GM20431 (cell line): ENCODE results near the gene TMEM45A.
"Not testable (repeated sequence)": the region's sequence is repeated elsewhere in the genome, so short reads cannot be mapped to it uniquely, and the experiment has no call there.

ENCODE experiments used
- in situ Hi-C: fragments of 300-500 bp; cut with MseI, MboI; formaldehyde crosslinking; loops from one replicate; pipeline ENCODE4 v1.15.0; 2020; ENCODE audit warnings: low sequenced_read_pairs; ENCODE audit not compliant: unreplicated experiment

TMEM45A gene

DNA sequence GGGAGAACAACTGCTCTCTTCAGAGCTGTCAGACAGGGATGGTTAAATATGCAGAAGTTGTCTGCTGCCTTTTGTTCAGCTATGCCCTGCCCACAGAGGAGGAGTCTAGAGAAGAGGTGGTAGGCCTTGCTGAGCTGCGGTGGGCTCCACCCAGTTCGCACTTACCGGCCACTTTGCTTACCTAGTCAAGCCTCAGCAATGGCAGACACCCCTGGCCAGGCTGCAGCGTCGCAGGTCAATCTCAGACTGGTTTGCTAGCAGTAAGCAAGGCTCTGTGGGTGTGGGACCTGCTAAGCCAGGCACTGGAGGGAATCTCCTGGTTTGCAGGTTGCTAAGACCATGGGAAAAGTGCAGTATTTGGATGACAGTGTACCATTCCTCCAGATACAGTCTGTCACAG is 12.3 kb upstream of the TMEM45A start:
- in situ Hi-C loops, result no loop called here

DNA sequence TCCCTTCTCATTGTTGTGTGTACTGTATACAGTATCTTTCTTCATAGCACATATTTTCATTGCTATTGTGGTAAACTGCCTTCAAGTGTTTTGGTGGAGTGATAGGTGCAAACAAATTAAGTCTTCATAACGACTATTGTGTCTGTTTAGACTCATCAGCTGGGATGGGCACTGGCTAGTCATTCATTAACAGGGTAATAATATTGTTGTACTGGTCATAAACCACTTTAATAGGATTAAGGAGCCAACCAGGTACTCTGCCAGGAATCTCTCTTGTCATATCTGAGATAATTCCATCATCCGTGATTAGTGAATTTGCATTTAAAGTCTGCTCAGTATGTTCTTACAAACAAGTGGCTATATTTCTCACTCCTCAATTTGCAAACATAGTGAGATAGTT is 10.2 kb upstream of the TMEM45A start:
- in situ Hi-C loops, result no loop called here

DNA sequence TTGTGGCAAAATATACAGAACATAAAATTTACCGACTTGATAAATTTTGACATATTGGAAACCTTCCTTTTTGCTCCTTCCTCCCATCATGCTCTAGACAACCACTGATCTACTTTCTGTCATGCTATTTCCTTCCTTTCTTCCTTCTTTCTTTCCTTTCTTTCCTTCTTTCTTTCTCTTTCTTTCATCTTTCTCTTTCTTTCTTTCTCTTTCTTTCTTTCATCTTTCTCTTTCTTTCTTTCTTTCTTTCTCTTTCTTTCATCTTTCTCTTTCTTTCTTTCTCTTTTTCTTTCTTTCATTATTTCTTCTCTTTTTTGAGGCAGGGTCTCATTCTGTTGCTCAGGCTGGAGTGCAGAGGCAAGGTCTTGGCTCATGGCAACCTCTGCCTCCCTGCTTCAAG is 8.9 kb upstream of the TMEM45A start:
- in situ Hi-C loops, result no loop called here

DNA sequence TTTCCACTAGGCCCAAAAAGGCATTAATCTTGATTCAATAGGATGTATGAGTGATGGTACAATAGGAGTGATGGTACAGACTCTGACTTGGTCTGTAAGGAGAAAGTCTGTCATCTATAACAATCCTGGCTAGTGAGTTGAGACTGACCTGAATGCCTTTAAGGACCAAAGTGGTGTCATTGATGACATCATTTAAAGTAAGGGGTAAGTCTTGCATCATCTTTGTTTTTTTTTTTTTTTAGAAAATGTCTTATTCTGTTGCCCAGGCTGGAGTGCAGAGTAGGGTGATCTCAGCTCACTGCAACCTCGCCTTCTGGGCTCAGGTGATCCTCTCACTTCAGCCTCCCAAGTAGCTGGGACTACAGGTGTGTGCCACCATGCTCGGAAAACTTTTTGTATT is 5.6 kb upstream of the TMEM45A start:
- in situ Hi-C loops, result no loop called here

DNA sequence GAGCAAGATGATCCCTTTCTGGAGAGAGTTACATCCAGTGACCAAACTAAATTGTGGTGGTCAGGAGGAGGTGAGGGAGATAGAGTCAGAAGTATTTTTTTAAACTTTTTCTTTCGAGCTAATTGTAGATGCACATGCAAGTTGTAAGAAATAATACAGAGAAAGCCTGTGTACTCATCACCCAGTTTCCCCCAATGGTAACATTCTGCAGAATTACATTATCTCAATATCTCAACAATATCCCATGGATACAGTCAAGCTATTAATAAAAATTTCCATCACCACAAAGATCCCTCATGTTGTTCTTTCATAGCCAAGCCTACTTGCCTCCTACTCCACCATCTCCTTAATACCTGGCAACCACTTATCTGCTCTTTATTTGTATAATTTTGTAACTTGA is 3.3 kb upstream of the TMEM45A start:
- in situ Hi-C loops, result no loop called here

DNA sequence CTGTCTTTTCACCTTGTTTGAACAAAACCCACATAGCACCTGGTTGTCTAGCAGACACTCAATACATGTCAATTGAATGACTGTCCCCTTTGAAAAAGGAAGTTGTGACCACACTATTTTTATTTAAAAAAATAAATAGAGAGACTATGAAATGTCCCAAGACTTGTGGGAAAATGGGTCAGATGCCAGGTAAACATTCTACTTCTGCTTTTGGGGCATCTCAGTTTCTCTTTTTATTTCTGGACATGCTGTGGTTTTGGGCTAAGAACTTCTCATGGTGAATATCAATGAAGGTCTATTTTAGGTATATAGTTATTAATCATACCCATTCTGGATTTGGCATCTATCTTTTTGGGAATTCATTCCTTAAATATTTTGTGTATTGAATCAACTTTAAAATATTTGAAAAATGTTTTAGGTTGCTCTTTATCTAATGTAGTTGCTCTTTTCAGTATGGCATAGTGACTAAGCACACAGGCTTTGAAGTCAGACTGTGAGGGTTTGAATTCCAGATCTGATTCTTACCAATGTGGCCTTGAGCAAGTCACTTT is 4.4 kb downstream of the TMEM45A start:
- in situ Hi-C loops, result no loop called here

DNA sequence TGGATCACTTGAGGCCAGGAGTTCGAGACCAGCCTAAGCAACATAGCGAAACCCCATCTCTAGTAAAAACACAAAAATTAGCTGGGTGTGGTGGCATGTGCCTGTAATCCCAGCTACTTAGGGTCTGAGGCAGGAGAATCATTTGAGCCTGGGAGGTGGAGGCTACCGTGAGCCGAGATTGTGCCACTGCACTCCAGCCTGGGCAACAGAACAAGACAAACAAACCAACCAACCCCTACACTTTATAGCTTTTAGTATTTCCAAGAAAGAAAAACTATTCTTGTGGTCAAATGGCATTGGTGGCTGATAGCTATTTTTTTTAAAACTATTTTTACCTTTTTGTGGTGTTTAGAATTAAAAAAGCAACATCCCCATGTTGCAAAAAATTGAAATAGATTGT is 7.2 kb downstream of the TMEM45A start:
- in situ Hi-C loops, result no loop called here

DNA sequence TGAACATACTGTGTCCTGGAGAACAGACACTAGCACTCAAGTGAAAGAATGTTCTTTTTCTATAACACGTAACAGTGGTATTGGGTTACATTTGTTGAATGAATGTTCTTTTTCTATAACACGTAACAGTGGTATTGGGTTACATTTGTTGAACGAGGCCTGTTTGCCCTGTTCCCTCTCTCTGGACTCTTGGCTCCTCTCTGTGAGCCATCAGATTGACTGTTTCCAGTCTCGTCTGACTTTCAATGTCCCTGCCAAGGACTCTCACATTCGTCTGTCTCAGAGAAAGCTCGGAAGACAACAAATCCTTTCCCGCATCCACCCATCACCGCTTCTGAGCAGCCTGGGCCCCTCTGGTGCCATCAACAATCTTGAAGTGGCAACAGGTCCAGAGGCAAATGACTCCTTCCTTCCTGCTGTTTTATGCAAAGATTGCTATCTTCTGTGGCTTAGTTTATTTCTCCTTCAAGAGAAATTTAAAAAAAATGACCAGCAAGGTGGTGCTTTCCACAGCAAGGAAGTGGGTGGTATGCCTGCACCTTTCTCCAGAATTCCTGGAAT is 8.0 kb downstream of the TMEM45A start:
- in situ Hi-C loops, result no loop called here

DNA sequence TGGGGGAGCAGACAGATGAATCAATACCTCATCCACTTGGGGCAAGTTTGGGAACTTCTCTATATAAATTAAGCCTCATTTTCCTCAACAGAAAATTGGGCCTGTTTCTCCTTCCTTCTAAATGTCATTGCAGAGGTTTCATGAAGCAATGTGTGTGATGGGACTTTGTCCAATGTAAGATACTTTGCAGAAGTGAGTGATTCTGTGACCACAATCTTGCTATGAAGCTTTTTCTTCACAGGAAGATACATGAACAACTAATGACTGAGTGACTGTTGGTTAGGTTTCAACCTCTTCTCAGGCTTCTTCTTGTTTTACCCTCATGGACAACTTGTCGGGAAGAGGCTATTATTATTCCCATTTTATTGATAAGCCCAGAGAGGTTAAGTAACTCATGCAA is 11.0 kb downstream of the TMEM45A start:
- in situ Hi-C loops, result no loop called here

DNA sequence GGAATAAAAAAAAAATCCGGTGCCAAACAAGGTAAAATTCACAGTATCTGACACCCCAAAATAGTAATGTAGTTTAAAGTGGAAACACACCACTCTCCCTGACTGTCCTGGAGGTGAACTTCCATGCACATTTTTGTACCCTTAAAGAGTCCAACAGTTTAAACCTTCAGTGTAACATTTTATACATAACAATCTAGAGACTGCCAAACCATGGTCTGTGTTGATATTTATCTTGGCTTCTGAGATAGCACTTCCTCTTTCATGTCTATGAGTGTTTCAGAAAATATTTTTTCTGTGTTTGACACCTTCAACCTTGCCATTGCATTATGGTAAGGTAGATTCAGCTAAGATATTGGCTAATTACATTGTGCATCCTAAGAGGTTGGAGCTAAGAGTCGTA is 13.9 kb downstream of the TMEM45A start:
- in situ Hi-C loops, result no loop called here

DNA sequence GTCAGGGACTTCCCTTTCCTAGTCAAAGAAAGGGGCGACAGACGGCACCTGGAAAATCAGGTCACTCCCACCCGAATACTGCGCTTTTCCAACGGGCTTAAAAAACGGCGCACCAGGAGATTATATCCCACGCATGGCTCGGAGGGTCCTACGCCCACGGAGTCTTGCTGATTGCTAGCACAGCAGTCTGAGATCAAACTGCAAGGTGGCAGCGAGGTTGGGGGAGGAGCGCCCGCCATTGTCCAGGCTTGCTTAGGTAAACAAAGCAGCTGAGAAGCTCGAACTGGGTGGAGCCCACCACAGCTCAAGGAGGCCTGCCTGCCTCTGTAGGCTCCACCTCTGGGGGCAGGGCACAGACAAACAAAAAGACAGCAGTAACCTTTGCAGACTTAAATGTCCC is 17.4 kb downstream of the TMEM45A start:
- in situ Hi-C loops, result not testable (repeated sequence)

DNA sequence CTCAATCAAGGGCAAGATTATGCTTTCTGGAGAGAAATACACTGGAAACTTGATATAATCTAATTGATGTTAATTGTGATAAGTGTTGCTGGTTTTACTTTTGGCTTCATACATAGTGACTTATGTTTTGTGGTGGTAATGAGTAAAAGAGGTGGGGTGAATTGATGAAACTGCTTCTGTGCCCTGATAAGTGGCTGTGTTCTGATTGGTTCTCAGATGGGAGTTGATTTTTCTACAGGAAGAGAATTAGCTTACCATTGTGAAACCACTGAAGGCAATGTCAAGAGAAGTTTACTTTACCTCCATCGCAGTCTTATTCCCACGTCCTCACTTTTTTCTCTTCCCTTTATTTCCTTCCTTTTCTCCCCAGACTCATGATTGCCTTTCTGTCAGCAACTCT is 23.8 kb downstream of the TMEM45A start:
- in situ Hi-C loops, result no loop called here

DNA sequence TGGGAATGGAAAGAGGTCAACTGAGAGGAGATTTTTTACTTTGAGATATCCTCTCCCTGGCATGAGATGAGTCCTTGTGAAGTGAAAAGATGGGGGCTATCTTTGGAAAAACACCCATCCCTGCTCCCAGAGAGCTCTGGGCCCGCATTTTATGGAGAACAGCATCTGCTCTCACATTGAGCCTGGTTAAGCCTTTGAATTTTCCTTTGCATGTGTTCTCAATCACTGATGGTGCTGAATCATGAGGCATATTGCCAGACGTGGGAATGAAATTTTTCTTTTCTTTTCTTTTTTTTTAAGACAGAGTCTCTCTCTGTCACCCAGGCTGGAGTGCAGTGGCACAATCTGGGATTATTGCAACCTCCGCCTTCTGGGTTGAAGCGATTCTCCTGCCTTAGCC is 24.4 kb downstream of the TMEM45A start:
- in situ Hi-C loops, result no loop called here

DNA sequence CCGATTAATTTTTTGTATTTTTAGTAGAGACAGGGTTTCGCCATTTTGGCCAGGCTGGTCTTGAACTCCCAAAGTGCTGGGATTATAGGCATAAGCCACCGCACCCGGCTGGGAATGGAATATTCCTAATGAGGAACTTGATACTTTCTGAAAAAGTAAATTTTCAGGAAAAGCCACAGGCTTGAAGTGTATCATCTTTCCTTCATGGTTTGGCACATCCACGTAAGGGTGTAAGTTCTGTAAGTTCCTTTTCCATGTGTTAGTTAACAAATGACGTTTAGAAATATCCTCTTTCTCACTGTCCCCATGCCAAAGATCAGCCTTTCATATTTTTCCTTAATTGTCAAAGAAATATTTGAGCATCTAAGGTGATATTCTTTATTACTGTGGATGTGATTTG is 24.9 kb downstream of the TMEM45A start:
- in situ Hi-C loops, result no loop called here

DNA sequence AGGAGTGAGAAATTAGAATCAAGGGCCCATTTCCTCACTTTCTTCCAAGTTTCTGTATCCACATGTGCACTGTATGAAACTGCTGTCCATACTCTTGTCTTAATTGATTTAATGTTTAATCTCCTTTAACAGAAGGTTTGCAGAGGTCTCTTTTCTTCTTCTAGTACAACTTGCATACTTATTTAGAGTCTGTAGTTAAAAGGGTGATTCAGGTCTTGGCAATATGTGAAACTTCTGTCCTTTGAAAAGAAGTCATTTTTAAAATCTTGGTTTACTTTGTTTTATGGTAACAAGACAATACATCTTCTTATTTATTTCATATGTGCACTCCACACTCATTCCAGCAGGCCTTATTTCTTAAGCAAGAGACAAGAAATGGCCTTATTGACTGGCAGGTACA is 25.8 kb downstream of the TMEM45A start:
- in situ Hi-C loops, result no loop called here

DNA sequence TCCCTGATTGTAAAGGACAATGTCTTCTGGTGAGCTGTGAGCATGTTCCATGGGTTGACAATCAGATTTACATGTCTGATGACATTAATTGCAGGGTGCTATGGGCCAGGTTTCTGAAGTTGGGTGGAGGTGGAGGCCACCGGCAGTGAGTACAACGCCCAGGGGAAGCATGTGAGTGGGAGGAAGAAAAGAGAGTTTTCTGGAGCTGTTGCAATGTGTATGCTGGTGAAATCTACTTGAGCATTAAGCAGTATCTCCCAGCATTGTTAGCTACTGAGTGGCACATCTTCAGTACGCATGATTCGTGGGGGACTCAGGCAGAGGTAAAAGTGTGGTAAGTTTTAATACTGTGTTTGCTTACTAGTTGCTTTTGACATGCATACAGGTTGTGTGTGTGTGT is 26.6 kb downstream of the TMEM45A start:
- in situ Hi-C loops, result no loop called here

DNA sequence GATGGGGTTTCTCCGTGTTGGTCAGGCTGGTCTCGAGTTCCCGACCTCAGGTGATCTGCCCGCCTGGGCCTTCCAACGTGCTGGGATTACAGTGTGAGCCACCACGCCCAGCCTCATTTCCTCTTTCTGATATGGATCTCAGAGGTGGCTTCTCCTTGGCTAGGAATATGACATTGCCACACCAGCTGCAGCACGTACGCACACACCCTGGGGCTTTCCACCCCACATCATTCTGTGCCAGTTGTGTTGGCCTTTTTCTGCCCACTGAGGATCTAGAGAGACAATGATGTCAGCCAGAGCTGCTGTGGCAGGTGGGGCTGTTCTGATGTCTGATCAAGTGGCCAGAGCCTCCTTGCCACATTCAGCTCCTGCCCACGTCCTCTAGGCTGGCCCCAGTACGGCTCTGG is 29.0 kb downstream of the TMEM45A start:
- in situ Hi-C loops, result no loop called here

DNA sequence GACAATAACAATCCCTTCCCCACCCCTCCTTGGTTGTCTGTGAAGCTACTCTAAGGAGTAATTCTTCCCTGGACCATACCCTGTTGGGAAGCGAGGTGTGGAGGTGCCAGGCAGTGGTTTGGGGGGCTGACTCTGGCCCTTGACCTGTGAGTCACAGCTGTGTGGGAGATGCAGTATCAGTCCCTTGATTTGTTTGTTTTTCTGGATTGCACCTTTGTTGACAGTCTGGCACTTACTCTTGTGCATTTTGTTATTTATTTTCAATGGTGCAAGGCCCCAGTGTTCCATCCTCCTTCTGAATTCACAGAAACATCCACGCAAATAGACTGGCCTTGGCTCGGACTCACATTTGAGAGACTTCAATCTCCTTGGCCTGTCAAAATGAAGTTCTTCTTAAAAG is 29.7 kb downstream of the TMEM45A start:
- in situ Hi-C loops, result no loop called here

DNA sequence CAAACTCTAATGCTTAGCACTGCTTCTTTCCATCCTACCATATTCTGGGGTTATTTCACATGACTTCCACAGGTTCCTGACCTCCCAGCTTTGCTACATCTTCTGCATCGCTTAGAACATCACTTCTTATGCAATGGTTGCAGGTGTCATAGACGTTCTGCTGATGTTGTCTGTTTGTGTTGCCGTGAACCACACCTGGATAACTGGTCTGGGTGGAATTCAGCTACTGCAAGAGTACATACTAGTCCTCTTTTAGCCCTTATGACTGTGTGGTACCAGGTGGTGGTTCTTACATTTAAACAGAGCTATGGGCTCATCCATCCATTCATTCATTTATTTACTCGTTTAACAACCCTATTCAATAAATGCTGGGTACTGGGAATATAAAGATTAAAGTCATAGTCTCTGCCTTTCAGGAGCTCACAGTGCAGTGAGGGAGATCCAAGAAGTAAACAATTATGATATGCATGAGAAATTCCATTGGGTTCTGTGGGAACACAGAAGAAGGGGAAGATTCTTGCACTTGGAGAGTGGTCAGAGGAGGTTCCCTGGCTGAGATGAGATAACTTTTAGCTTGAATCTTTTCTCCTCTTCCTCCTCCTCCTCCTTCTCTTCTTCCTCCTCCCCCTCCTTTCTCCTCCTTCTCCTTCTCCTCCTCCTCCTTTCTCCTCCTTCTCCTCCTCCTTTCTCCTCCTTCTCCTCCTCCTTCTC is 30.8 kb downstream of the TMEM45A start:
- in situ Hi-C loops, result no loop called here

DNA sequence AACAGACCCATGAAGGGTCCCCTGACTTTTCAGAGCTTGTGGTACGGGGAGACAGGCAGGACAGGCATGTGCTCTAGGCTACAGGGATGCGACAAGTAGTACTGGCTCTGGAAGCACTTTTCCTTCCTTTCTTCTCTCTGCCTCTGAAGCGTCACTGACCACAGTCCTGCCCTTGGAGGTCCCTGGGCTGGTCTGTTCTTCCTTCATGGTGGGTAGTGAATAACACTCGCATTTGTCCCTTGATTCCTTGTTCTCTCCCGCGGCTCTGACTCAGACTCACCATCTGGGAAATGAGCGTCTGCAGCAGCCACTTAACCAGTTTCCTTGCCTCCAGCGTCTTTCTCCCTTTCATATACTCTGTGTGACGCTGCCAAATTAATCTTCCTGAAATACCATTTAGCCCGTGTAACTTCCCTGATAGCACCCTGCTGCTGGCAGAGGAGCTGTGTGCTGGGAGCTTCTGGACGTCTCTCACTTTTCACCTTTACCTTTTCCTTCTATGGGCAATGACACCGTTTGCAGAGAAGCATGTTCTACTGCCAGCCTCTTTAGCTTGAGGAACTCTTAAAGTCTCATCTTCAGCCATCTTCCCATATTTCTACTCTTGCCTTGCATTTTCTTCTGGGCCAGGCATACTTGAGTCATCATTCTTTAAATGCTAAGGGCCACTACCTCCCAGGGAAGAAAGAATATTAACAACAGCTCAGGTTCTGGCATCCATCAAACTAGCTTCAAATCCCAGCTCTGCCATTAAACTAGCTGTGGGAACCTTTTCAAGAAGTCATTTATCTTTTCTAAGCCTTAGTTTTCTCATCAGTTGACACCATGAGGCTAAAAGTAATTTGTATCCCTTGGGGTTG is 33.6 kb downstream of the TMEM45A start:
- in situ Hi-C loops, result no loop called here
